IPS-18a (cell line): ENCODE measurements around the gene UTS2B.

Experiments
- H3K27ac ChIP-seq: one replicate; pipeline ENCODE4 v1.5.1; 2013; ENCODE audit warnings: low read length
- H3K27me3 ChIP-seq: one replicate; pipeline ENCODE4 v1.6.1; 2013; ENCODE audit warnings: mild to moderate bottlenecking, low read length; ENCODE audit not compliant: control insufficient read depth, insufficient read depth
- H3K36me3 ChIP-seq: one replicate; pipeline ENCODE4 v1.6.1; 2013; ENCODE audit warnings: low read depth, low read length; ENCODE audit not compliant: control insufficient read depth
- H3K4me1 ChIP-seq: one replicate; pipeline ENCODE4 v1.6.1; 2013; ENCODE audit warnings: low read depth, low read length; ENCODE audit not compliant: control insufficient read depth
- H3K4me3 ChIP-seq: one replicate; pipeline ENCODE4 v1.5.1; 2013; ENCODE audit warnings: low read length
- H3K9ac ChIP-seq: one replicate; pipeline ENCODE4 v1.6.1; 2013; ENCODE audit warnings: mild to moderate bottlenecking, low read length, moderate library complexity
- H3K9me3 ChIP-seq: one replicate; pipeline ENCODE4 v1.6.1; 2013; ENCODE audit warnings: low read depth, low read length; ENCODE audit not compliant: control insufficient read depth

UTS2B gene

DNA sequence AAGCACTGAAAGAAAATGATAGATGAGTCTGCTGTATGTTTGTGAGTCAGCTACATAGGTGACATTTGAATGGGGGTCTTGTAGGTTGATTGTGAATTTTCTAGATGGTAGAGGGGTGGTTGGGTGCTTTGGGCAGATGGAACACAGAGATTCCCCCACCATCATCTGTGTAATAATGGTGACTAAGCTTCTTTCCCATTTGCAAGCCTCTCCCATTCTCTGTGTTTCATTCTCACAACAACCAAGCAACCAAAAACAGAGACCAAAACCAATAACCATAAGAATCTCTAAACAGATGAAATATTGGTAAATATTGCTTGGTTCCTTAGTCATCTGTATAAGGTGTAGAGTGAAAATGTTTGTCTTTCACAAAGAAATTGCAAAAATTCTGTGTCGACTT is 17.8 kb upstream of the UTS2B start:
- Histone ChIP-seq H3K36me3 (no peaks in the 10 kb centered on the region), H3K27me3 (no peaks in the 10 kb centered on the region), H3K9me3 (no peaks in the 10 kb centered on the region), H3K4me3 (no peak overlapping the region), H3K9ac (no peak overlapping the region), H3K27ac (no peak overlapping the region), H3K4me1 (peaks cover 3% of the 10 kb centered on the region)

DNA sequence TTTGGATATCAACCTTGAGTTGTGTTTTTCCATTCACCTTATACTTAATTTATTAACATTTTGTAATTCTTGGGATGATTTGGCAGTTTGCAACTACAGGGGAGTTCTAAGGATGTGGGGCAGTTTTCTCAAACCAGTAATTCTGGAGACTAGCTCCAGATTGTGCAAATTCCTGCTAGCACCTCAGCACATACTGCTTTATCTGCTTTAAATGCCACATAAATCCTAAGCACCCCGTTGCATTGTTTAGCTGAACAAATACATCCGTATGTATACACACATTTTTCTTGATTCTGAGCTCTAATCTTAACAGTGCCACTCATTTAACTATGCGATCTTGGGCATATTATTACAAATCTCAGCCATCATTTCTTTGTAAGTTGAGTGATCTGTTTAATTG is 16.9 kb upstream of the UTS2B start:
- H3K4me1 ChIP-seq, result no peaks in the 10 kb centered on the region
- H3K9ac ChIP-seq, result no peak overlapping the region
- H3K27me3 ChIP-seq, result no peaks in the 10 kb centered on the region
- no peaks in the 10 kb centered on the region for H3K36me3 ChIP-seq
- no peak overlapping the region for H3K27ac ChIP-seq
- H3K4me3 ChIP-seq, result no peak overlapping the region
- no peaks in the 10 kb centered on the region for H3K9me3 ChIP-seq

DNA sequence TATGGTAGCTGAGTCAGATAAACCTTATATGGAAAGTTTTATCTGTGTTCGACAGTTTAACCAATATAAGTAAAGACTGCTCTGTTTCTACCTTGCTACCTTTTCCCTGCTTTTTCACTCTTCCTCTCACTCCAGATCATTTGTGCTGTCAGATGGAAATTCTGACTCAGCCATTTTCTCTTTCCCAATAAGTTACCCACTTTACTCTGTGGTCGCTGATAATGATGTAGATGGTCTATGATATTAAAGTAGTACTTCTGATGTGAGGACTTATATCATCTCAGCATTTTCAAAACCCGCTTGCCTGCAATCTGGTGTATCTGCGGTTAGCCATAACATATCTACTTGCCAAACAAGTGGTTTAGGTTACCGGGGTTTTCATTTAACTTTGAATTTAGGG is 15.0 kb upstream of the UTS2B start:
- H3K4me3 ChIP-seq, result no peak overlapping the region
- no peak overlapping the region for H3K9ac ChIP-seq
- H3K9me3 ChIP-seq, result no peaks in the 10 kb centered on the region
- no peaks in the 10 kb centered on the region for H3K36me3 ChIP-seq
- no peak overlapping the region for H3K27ac ChIP-seq
- no peaks in the 10 kb centered on the region for H3K27me3 ChIP-seq
- no peaks in the 10 kb centered on the region for H3K4me1 ChIP-seq

DNA sequence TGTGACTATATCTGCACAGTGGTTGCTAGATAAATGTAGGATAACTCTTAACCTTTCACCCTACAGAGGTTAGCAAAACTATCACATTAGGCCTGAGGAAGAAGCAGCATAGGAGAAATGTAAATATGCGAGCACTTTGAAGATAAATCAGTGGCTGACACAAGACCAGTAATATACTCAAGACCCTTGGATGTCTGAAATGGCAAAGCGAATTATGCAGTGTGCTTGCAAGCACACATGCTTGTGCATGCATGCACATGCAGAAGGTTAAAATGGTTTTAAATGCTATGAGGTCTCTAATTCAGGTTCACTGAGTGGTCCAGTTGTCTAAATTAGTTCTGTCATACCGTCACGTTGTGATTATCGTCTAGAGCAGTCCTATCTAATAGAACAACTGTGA is 13.6 kb upstream of the UTS2B start:
- no peaks in the 10 kb centered on the region for H3K27me3 ChIP-seq
- H3K4me3 ChIP-seq, result no peak overlapping the region
- H3K4me1 ChIP-seq, result no peaks in the 10 kb centered on the region
- no peaks in the 10 kb centered on the region for H3K9me3 ChIP-seq
- H3K36me3 ChIP-seq, result no peaks in the 10 kb centered on the region
- no peak overlapping the region for H3K27ac ChIP-seq
- no peak overlapping the region for H3K9ac ChIP-seq

DNA sequence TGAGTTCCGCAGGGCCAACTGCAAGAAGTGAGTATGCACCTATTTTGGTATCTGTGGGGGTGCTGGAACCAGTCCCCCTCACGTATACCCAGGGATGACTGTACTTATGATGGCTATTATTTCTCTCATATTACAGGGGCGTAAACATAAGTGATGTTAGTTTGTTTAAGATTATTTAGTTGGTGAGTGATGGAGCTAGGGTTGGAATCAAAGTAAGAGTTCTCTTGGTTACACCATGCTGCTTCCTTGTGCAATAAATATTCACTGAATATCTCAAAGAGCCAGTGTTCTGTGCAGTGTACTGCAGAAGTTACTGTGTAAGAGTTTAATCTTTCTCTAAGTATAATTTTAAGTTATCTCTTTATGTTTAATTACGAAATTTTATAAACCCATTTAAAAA is 12.8 kb upstream of the UTS2B start:
- Histone ChIP-seq H3K4me1 (no peaks in the 10 kb centered on the region), H3K27me3 (no peaks in the 10 kb centered on the region), H3K9ac (no peak overlapping the region), H3K27ac (no peak overlapping the region), H3K9me3 (no peaks in the 10 kb centered on the region), H3K36me3 (no peaks in the 10 kb centered on the region), H3K4me3 (no peak overlapping the region)

DNA sequence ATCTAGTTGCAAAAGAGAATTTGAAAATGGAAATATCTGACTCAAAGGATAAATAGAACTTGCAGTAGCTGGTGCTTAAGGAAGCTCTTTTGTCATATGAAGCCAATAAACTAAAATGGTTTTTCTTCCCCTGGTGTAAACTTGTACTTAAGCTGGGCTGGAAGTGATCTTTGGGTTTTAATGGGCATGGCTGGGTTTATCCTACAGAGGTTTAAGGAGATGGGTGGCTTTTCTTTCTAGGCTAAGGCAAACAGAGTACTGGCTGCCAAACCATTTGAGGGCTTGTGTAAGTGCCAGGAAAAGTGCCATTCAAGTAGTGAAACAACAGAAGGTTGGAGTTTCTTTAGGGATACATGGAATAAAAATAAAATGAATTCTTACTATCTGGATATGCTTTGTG is 12.1 kb upstream of the UTS2B start:
- H3K4me1 ChIP-seq, result no peaks in the 10 kb centered on the region
- no peaks in the 10 kb centered on the region for H3K36me3 ChIP-seq
- no peaks in the 10 kb centered on the region for H3K9me3 ChIP-seq
- no peak overlapping the region for H3K9ac ChIP-seq
- H3K4me3 ChIP-seq, result no peak overlapping the region
- no peak overlapping the region for H3K27ac ChIP-seq
- no peaks in the 10 kb centered on the region for H3K27me3 ChIP-seq

DNA sequence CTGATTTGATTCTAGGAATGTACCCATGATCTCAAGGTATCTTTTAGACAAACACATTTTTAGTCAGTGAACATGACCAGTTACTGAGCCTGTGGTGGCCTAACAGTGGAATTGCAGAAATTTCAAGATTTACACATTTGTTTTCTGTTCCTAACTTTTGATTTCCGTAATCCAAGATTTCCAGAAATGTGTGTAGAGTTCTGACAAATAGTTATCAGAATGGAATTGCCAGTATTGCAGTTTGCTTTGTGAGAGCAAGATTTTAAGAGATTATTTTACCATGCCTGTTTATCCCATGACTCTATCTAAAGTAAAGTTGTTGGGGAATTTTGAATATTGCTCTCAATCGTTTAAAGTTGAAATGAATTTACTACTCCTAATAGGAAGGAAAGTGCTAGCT is 11.7 kb upstream of the UTS2B start:
- no peaks in the 10 kb centered on the region for H3K36me3 ChIP-seq
- H3K27ac ChIP-seq, result no peak overlapping the region
- no peak overlapping the region for H3K9ac ChIP-seq
- H3K9me3 ChIP-seq, result no peaks in the 10 kb centered on the region
- H3K4me3 ChIP-seq, result no peak overlapping the region
- H3K4me1 ChIP-seq, result no peaks in the 10 kb centered on the region
- H3K27me3 ChIP-seq, result no peaks in the 10 kb centered on the region

DNA sequence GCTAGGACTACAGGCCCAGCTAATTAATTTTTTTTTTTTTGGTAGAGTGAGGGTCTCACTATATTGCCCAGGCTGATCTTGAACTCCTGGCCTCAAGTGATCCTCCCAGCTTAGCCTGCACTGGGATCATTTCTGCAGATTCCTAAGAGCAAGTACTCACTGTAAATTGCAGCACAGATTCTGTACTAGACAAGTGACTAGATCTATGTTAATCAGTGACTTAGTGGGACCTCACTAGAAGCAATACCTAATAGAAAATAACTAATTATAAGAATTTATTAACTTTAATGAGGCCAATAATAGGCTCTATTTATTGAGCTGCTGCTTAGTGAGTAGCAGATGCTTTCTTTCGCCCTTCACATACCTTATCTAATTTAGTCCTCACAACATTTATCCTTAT is 10.6 kb upstream of the UTS2B start:
- no peaks in the 10 kb centered on the region for H3K36me3 ChIP-seq
- H3K4me3 ChIP-seq, result no peak overlapping the region
- H3K27ac ChIP-seq, result no peak overlapping the region
- H3K4me1 ChIP-seq, result no peaks in the 10 kb centered on the region
- H3K9ac ChIP-seq, result no peak overlapping the region
- no peaks in the 10 kb centered on the region for H3K27me3 ChIP-seq
- H3K9me3 ChIP-seq, result no peaks in the 10 kb centered on the region

DNA sequence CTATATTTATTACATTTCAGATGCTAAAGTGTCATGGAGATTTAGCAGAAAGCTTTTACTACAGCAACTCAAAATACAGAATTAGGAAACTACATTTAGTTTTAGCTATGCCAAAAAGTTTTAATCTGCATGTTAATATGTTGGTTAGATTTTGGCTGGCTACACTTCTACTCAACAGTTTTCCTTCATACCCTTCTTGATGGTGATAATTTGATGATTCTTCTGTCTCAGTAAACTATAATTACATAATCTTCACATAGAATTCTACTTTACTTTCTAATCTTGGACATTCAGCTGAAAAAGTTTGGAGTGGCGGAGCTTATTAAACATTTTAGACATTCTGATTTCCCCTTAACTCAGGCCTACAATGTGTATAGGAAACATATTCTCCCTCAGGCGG is 10.0 kb upstream of the UTS2B start:
- Histone ChIP-seq H3K9me3 (no peaks in the 10 kb centered on the region), H3K27me3 (no peaks in the 10 kb centered on the region), H3K4me3 (no peak overlapping the region), H3K36me3 (no peaks in the 10 kb centered on the region), H3K9ac (no peak overlapping the region), H3K4me1 (no peaks in the 10 kb centered on the region), H3K27ac (no peak overlapping the region)

DNA sequence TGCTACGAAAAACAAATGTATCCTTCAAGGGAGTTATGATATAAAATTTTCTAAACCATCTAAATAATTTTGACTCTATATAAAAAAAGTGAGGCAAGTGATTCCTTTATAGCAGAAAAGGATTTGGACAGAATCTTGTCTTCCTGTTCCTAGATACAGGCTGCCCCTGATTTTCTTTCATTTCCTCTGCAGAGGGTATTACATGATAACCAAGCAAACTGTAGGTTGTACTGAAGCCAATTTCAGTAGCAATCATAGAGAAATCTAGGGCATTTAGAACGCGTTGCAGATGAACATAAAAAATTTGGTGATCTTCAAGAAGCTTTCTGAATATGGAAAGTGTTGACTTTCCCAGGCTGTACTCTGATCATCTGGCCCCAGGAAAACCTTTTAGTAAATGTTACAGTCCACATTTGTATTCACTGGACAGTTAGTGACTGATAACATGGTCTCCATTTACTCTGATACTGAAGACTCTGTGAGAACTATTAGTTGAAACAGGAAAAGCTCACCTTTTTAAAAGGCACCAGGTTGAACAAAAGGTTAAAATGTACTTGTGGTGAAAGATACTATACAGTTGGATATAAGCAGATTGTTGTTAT is 9.1 kb upstream of the UTS2B start:
- Histone ChIP-seq H3K27ac (no peak overlapping the region), H3K4me1 (no peaks in the 10 kb centered on the region), H3K4me3 (no peak overlapping the region), H3K36me3 (no peaks in the 10 kb centered on the region), H3K9me3 (no peaks in the 10 kb centered on the region), H3K9ac (no peak overlapping the region), H3K27me3 (no peaks in the 10 kb centered on the region)

DNA sequence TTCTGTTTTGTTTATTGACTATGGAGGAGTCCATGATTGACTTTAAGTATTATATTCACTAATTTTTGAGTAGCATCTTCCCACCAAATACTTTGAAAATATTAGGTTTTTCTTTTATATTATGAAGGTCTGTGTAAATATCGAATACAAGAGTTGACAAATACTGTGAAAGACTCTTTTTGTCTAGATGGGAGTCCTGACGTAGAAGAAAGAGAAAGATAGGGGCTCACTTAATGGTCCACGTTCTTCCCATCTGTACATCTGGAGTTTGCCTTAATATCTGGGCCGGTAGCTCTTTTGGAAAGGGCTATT is 7.8 kb upstream of the UTS2B start:
- no peak overlapping the region for H3K27ac ChIP-seq
- no peaks in the 10 kb centered on the region for H3K9me3 ChIP-seq
- H3K4me1 ChIP-seq, result no peaks in the 10 kb centered on the region
- H3K36me3 ChIP-seq, result no peaks in the 10 kb centered on the region
- no peaks in the 10 kb centered on the region for H3K27me3 ChIP-seq
- no peak overlapping the region for H3K4me3 ChIP-seq
- no peak overlapping the region for H3K9ac ChIP-seq

DNA sequence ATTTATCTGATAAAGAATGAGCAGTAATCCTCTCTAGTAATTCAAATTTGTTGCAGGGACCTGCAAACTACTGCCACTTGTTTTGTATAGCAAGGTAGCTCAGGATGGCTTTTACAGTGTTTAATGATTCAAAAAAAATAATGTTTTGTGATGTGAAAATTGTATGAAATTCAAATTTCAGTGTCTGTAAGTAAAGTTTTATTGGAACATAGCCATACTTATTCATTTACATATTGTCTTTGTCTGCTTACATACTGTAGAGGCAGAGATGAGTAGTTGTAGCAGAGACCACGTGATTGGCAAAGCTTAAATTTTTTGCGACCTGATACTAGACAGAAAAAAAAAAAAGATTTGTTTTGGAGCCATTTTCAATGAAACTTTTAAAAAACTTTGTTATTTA is 6.5 kb upstream of the UTS2B start:
- H3K9me3 ChIP-seq, result no peaks in the 10 kb centered on the region
- H3K4me1 ChIP-seq, result peaks cover 4% of the 10 kb centered on the region
- no peak overlapping the region for H3K27ac ChIP-seq
- H3K9ac ChIP-seq, result no peak overlapping the region
- no peaks in the 10 kb centered on the region for H3K36me3 ChIP-seq
- H3K27me3 ChIP-seq, result no peaks in the 10 kb centered on the region
- no peak overlapping the region for H3K4me3 ChIP-seq
